Activated CD8-positive, alpha-beta memory T cell treated with anti-CD3 and anti-CD28 coated beads for 36 hours (primary cell): ENCODE data around the gene MRPS18A. TPM values are rescaled to one million over a fixed set of nuclear protein-coding genes. Genes with fewer than 3 reads are reported as not detected.

Experiments
- CTCF ChIA-PET: fragments of 350-600 bp; sonication (Branson Sonifier 250); formaldehyde crosslinking; loops from one replicate; lab custom pipeline; 2021; ENCODE audit warnings: antibody characterized with exemption; lab: Charles Lee
- POLR2A ChIA-PET: fragments of 350-600 bp; sonication (Branson Sonifier 250); formaldehyde crosslinking; loops from one replicate; lab custom pipeline; 2021; ENCODE audit warnings: antibody characterized with exemption; lab: Charles Lee
- total RNA-seq, 2 experiments: library from RNA; stranded (reverse); gene quantifications; one replicate each; pipeline ENCODE4 v1.2.3, GENCODE V29; 2021

The MRPS18A gene
- total RNA-seq, 2 experiments from 2014 or later = 55.0 to 60.7 TPM

DNA sequence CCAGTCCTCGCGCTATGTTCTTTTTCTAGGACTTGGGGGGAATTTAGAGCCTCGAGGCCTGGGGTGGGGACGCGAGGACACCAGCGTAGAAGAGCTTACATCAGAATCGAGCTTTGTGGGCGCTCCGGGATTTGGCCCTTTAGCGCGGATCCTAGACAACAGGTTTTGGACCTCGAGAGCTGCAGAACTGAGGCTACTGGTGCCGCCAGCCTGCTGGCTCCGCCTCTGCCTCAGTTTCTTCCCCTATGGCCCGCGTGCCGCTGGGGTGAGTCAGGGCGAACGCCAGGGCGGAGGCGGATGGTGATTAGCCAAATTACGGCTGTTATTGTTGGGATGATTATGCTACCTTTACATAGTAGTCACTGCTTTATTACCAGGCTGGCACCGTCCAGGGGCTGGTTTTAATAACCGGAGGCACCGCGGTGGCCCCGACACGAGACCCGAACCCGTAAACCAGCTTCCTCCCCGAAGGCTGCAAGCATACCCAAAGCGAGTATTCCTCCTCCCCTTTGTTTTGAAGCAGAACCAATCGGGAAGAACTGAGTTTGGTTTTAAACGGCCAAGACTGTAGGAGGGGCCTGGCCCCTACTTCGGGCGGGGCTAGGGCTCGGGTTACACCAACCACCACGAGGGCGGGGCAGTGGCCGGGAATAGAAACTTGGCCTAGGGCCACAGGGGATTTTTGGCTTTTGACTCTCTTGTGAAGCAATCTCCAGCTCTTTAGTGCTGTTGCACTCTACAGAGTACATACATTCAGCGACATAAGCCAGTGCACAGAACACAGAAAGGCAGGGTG lies 57.9 kb downstream of the MRPS18A start:
- CTCF ChIA-PET = interaction anchor here (0.9 to 1.5 kb wide), 5 partner anchors 15 to 140 kb away, joined by 3 to 7 read pairs (median 4); partner anchors contain the start of genes LRRC73, RSPH9 and VEGFA
- POLR2A ChIA-PET = interaction anchor here (0.9 to 2.2 kb wide), 5 partner anchors 9 to 617 kb away, joined by 3 to 9 read pairs (median 8); partner anchors contain the start of genes HSP90AB1, POLH, RSPH9 and VEGFA

DNA sequence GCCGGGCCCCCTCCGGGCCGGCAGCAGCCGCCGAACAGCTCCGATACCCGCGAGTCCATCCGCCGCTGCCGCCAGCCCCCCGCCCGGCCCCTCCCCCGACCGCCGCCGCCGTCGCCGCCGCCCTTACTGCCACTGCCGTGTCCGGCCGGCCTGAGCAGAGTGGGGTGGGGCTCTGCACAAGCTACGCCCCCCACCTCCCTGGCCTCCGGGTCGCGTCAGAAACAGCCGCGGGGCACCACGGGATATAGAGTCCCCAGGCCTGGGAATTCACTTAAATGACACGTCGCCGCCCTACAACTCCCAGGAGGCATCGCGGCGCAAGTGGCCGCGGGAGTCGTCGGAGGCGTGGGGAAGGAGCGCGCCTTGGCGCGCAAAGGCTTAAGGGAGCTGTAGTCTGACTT lies 58.5 kb downstream of the MRPS18A start, which contains the start of gene GTPBP2:
Gene GTPBP2 (minus strand): TSS at position 161 of the 401 bp plus-strand sequence. CDS start 102 bp downstream, at position 59.
- ChIA-PET POLR2A (interaction anchor here (0.6 to 2.2 kb wide), 6 partner anchors 8 to 618 kb away, joined by 3 to 9 read pairs (median 6); partner anchors contain the start of genes HSP90AB1, POLH, RSPH9 and VEGFA), CTCF (interaction anchor here (0.9 to 1.5 kb wide), 3 partner anchors 29 to 141 kb away, joined by 3 to 7 read pairs (median 4); partner anchors contain the start of gene VEGFA)

DNA sequence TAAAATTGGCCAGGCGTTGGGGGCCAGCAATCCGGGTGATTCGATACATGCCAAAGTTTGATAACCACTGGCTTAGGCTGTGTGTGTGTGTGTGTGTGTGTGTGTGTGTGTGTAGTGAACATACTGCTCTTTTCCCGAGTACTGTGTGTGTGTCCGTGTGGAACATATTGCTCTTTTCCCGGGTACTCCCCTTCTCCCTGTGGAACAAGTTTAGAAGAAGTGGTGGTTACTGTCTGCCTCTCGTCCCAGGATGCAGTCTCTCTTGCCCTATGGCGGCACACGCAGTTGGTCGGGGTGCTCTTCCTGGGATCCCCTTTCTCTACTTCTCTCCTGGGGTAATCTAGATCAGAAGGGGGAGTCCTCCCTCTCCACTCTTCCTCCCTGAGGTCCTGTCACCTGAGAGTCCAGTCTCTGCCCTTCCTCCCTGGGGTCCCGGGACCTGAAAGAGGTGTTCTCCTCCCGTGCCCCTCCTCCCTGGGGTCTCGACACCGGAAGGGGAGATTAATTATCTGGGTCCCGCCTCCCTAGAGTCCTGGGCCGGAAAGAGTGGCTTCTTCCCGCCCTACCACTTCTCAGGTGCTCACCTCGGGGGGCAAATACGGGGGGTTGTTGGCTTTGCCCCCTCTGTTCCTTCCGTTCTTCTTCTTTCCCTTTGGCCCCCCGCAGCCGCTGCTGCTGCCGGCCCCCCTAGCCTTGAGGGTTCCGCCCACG lies 59.0 kb downstream of the MRPS18A start:
- POLR2A ChIA-PET = interaction anchor here (0.6 to 2.2 kb wide), 5 partner anchors 8 to 618 kb away, joined by 5 to 9 read pairs (median 8); partner anchors contain the start of genes HSP90AB1, POLH, RSPH9 and VEGFA

DNA sequence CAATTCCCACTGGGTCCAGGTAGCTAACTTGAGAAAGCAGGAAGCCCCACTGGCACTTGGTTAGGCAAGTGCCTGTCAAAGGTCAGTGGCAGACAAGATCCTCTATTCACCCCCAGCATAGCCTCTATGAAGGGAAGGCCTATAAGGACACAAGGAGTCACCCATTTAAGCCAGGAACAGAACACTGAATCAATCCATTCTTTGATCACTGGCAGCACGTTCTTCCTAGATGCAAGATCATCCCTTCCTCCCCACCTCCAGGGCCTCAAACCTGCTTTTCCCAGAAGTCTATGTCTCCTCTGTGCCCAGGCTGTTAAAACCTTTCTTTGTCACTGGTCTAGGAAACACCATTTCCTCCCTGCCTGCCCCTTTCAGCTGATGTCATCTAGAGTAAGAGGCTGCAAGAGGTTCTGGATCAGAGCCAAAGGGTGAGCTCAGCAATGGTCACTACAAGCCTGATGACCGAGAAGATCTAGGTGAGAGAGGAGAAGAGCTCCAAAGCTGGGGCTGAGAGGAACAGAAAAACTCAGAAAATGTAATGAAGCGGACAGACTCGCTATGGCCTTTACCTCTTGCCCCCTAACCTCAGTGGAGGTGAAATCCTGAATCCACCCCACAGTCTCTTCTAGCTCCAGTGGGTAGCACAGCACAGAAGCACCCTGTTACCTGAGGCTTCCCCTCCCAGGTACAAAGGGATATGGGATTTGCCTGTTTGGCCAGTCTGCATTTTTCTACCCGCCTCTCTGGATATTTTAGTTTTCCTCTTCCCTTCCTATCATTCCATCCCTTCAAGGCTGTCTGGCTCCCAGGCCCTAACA lies 60.4 kb downstream of the MRPS18A start:
- POLR2A ChIA-PET = no interaction called here
- CTCF ChIA-PET = interaction anchor here (1.6 kb wide), 1 partner anchor 143 kb away, joined by 5 read pairs; the partner anchor contains the start of gene VEGFA

More for the DNA sequence above, 59.0 kb downstream of the MRPS18A start:
- CTCF ChIA-PET = interaction anchor here (0.6 kb wide), 1 partner anchor 65 kb away, joined by 3 read pairs; no protein-coding TSS in a partner anchor

DNA sequence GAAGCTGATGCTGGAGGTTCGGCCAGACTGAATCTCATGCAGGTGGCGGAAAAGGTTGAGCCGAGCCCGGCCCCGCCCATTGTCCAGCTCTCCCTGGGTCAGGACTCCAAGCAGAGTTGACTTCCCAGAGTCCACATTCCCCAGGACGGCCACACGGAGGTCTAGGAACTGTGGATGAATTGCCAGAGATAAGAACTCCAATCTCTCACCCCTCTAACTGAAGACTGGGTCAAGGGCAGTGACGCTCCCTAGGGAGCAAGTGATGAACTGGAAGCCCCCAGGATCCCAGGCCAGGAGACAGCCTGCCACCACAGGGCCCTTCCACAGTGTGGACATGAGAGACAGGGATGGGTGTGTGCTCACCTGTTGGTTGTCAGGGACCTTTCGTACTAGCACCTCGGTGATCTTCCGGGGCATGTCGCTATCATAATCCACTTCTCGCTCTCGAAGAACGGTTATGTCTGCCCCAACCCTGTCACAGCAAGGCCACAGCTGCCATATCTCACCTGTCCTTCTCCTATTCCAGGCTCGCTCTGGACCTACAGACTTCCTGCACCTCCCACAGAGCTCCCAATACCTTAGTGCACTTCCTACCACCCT lies 62.1 kb downstream of the MRPS18A start:
- POLR2A ChIA-PET = interaction anchor here (0.7 kb wide), 1 partner anchor 8 kb away, joined by 3 read pairs; no protein-coding TSS in a partner anchor

DNA sequence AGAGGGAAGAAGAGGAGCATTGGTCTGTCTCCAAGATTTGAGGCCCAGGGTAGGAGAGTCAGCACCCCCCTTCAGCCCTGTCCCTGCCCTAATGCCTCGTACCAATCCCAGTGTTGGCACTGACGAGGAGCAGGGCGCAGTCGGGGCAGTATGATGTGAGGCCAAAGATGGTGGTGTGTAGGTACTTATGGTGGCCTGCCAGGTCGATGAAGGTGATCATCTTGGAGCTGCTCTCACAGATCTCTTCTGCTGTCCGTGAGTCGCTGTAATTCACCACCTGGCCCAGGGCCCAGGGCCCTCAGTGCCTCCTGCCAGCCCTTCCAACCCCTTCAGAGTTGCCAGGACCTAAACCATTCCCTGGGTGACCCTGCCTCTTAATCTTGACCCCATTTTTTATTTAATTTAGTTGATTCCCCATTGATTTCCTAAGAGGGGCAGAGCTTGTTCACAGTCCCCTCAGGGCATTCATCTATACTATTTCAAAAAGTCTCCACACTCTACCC lies 62.8 kb downstream of the MRPS18A start:
- CTCF ChIA-PET = interaction anchor here (0.6 kb wide), 1 partner anchor 22 kb away, joined by 3 read pairs; no protein-coding TSS in a partner anchor
- POLR2A ChIA-PET = no interaction called here

More for the DNA sequence above, 62.1 kb downstream of the MRPS18A start:
- CTCF ChIA-PET = no interaction called here

DNA sequence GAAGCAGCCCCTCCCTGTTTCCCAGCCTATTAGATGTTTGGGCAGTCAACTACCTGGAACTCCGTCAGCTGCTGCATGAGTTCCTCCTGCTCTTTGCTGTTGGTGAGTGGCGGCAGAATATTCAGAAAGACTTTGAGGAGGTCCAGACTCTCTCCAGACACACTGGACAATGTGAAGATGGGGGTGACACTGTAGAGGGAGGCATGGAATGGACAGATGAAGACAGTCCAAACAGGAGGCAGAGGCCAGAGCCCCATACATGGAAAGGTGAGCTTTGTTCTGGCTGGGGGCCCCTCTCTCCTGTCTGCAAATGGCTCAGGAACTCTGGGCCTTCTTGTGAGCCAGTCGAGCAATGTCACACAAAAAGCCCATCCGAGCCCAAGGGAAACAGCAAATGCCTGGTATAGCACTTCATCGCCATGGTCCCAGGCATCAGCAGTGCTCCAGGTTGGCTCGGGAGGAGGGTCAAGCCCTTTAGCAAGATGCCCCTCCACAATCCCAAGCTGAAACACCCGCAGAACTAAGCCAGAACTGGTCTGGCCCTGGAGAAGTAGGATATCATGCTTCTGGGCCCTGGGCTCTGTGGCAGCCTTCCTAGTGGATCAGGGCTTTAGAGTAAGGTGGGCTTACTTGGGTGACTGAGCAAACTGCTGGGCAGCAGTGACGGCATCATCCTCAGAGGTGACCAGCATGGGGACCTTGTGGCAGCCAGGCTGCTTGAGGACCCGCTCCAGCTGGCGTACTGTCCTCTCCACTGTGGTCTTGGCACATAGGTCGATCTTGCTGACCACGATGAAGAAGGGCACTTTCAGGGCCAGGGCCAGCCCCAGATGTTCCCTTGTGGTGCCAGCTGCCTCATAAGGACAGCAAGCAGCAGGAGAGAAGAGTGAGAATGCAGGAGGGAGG lies 63.5 kb downstream of the MRPS18A start:
- POLR2A ChIA-PET = no interaction called here
- CTCF ChIA-PET = interaction anchor here (0.6 to 1.2 kb wide), 2 partner anchors 15 to 21 kb away, joined by 3 to 4 read pairs; no protein-coding TSS in a partner anchor

DNA sequence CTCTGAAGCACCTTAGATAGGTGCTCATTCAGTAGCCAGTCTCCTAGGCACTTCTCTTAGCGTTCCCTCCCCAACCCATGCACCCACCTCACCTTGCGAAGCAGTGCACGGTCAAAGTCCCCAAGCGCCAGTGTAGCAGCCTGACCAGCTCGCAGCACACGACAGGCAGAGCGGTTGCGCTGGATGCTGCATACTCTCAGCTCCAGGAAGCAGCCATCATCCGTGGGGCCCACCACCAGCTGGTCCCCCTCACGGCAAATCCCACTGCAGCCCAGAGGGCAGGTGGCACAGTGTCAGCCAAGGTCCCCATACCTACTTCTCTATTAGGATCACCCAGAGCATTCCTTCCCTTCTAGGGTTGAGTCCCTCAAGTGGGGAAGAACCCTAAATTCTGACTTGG lies 65.0 kb downstream of the MRPS18A start:
- POLR2A ChIA-PET = interaction anchor here (0.6 kb wide), 1 partner anchor 375 kb away, joined by 3 read pairs; no protein-coding TSS in a partner anchor
- CTCF ChIA-PET = no interaction called here

DNA sequence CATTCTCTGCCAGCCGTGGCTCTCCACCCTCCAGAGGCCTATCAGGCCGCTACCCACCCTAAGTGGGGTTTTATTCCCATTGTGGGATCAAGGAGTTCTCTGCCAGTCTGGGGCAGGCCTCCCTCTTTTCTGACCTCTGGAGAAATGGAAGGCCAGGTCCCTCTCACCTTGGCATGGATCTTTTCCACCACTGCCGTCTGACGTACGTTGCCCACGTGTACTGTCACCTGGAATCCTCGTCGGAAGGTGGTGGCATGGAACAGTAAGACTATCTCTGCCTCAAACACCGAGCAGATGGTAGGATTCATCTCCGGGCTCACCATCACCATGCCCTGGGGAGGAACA lies 65.8 kb downstream of the MRPS18A start:
- ChIA-PET POLR2A (interaction anchor here (0.6 kb wide), 1 partner anchor 375 kb away, joined by 3 read pairs; no protein-coding TSS in a partner anchor), CTCF (no interaction called here)

Other genes starting within 250 kb of the MRPS18A start
- gene DLK2, start 232.2 kb downstream of the MRPS18A start, total RNA-seq = 1 to 10 TPM; 1.2 to 1.4 TPM
- 10 to 100 TPM; 42.3 to 45.8 TPM for gene TJAP1, start 210.2 kb downstream of the MRPS18A start, total RNA-seq
- under 1 TPM; 0.15 to 0.17 TPM for gene LRRC73, start 177.4 kb downstream of the MRPS18A start, total RNA-seq
- 10 to 100 TPM; 39.7 to 41.6 TPM for gene YIPF3, start 170.9 kb downstream of the MRPS18A start, total RNA-seq
- gene POLR1C, start 170.7 kb downstream of the MRPS18A start, total RNA-seq = 100 to 1,000 TPM; 106 to 111 TPM
- 100 to 1,000 TPM; 122 to 126 TPM for gene XPO5, start 111.8 kb downstream of the MRPS18A start, total RNA-seq
- gene POLH, start 111.6 kb downstream of the MRPS18A start, total RNA-seq = 10 to 100 TPM; 35.3 to 37.0 TPM
- gene GTPBP2, start 58.5 kb downstream of the MRPS18A start, total RNA-seq = 10 to 100 TPM; 47.9 to 48.6 TPM
- gene MAD2L1BP, start 52.0 kb downstream of the MRPS18A start, total RNA-seq = 10 to 100 TPM; 25.0 to 27.5 TPM
- gene RSPH9, start 42.8 kb downstream of the MRPS18A start, total RNA-seq = not detected
- 10 to 100 TPM; 45.9 to 47.2 TPM for gene VEGFA, start 82.4 kb upstream of the MRPS18A start, total RNA-seq